H54 (cell line): ENCODE measurements around the gene MLXIP.

Source experiments
- DNase-seq: peaks from one replicate; pipeline ENCODE4 v3.0.0; 2011; ENCODE audit warnings: low spot score, mixed read lengths; ENCODE audit not compliant: insufficient read length
- FAIRE-seq: peaks from 3 replicates; lab custom pipeline; 2011; peaks lifted over from hg19 to GRCh38; lab: Jason Lieb, UNC
- POLR2A ChIP-seq: IDR thresholded peaks from 2 replicates; pipeline ENCODE4 v1.6.1; 2011; ENCODE audit warnings: low read depth, mild to moderate bottlenecking, low read length

The MLXIP gene

DNA sequence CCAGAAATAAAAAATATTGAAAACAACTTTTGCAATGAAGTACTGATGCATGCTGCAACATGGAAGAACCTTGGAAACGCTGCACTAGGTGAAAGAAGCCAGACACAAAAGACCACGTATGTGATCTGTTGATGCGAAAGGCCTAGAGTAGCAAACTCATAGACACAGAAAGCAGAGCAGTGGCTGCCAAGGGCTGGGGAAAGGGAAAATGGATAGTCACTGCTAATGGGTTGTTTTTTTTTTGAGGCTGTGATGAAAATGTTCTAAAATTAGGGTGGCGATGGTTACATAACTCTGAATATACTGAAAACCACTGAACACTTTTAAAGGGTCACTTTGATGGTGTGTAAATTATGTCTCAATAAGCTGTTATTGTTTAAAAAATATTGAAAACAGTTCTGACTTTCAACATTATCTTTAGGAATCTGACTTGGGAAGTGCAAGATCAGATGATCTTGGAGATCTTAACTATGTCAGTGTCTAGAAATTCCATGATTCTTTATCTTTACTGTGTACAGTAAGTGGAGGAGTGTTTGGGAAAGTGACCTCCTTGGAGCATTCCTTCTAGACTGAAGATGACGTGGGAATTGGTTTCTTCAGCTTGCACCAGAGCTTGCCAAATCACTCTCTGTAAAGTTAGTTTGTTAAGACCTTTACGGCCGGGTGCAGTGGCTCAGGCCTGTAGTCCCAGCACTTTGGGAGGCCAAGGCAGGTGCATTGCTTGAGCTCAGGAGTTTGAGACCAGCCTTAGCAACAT is 12.4 kb downstream of the MLXIP start:
- no peak for TF ChIP-seq POLR2A
- DNase-seq (no peak), FAIRE-seq (no peak)

DNA sequence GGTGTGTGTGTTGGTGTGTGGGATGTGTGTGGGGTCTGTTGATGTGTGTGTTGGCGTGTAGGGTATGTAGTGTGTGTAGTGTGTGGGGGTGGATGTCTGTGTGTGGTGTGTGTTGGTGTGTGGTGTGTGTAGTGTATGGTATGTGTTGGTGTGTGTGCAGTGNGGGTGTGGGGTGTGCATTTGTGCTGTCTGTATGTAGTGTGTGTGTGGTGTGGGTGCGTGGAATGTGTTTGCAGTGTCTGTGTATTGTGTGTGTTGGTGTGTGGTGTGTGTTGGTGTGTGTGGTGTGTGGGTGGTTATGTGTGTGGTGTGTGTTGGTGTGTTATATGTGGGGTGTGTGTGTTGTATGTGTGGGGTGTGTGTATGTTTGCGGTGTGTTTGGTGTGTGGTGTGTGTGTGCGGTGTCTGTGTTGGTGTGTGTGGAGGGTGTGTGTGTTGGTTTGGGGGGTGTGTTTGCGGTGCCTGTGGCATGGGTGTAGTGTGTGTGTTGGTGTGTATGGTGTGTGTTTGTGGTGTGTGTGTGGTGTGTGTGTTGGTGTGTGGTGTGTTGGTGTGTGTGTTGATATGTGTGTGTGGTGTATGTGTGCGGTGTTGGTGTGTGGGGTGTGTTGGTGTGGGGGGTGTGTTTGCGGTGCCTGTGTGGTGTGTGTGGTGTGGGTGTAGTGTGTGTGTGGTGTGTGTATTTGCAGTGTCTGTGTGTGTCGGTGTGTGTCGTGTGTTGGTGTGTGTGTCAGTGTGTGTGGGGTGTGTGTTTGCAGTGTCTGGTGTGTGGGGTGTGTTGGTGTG is 14.7 kb downstream of the MLXIP start:
- no peak for TF ChIP-seq POLR2A
- no peak for FAIRE-seq

DNA sequence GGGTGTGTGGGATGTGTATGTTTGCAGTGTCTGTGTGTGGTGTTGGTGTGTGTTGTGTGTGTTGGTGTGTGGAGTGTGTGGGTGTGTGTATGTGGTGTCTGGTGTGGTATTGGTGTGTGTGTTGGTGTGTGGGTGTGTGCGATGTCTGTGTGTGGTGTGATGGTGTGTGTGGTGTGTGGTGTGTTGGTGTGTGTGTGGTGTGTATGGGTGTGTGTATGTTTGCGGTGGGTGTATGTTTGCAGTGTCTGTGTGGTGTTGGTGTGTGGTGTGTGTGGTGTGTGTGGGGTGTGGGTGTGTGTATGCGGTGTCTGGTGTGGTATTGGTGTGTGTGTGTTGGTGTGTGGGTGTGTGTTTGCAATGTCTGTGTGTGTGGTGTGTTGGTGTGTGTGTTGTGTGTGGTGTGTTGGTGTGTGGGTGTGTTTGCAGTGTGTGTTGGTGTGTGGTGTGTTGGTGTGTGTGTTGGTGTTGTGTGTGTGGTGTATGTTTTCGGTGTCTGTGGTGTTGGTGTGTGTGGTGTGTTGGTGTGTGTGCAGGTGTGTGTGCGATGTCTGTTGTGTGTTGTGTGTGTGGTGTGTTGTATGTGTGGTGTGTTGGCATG is 15.7 kb downstream of the MLXIP start:
- no peak for DNase-seq
- no peak for FAIRE-seq
- TF ChIP-seq POLR2A, result no peak

More for the DNA sequence above, 14.7 kb downstream of the MLXIP start:
- no peak for DNase-seq

DNA sequence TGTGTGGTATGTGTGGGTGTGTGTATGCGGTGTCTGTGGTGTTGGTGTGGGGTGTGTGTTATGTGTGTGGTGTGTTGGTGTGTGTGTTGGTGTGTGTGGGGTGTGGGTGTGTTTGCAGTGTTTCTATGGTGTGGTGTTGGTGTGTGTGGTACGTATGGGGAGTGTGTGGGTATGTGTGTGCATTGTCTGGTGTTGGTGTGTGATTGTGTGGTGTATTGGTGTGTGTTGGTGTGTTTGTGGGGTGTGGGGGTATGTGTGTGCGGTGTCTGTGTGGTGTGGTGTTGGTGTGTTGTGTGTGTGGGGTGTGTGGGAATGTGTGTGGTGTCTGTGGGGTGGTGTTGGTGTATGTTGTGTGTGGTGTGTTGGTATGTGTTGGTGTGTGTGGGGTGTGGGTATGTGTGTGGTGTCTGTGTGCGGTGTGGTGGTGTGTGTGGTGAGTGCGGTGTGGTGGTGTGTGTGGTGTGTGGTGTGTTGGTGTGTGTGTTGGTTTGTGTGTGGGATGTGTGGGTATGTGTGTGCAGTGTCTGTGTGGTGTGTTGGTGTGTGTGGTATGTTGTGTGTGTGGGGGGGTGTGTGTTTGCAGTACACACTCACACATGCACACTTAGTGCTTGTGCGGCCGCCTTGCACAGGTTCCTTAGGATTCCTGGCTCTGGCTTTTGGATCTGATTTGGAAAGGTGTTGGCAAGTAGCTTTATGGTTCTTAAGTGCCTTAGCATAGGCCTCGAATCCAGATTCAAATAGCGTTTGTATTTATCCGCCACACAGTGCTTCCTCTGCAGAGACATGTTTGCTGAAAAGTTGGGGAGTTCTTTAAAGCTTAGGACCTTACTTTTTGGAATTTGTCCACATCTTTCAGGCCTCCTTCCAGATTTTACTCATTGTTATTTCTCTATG is 16.4 kb downstream of the MLXIP start:
- DNase-seq (no peak), FAIRE-seq (no peak)
- 0 out of 2 replicates have a peak, but pooled peaks have one; percentile 17 for TF ChIP-seq POLR2A

DNA sequence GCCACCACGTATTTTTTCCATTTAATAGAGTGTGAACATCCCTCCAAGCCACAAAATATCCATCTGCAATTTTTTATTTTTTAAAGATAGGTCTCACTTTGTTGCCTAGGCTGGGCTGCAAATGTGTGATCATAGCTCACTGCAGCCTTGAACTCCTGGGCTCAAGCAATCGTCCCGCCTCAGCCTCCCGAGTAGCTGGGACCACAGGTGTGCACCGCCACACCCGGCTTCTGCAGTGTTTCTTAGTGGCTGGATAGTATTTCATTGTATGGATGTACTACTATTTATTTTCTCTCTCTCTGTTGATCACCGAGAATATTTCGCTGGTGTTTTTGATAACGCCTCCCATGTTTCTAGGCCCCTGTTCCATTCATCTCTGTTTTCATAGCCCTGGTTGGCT is 17.5 kb downstream of the MLXIP start:
- DNase-seq, result no peak
- FAIRE-seq, result no peak
- TF ChIP-seq POLR2A, result no peak

DNA sequence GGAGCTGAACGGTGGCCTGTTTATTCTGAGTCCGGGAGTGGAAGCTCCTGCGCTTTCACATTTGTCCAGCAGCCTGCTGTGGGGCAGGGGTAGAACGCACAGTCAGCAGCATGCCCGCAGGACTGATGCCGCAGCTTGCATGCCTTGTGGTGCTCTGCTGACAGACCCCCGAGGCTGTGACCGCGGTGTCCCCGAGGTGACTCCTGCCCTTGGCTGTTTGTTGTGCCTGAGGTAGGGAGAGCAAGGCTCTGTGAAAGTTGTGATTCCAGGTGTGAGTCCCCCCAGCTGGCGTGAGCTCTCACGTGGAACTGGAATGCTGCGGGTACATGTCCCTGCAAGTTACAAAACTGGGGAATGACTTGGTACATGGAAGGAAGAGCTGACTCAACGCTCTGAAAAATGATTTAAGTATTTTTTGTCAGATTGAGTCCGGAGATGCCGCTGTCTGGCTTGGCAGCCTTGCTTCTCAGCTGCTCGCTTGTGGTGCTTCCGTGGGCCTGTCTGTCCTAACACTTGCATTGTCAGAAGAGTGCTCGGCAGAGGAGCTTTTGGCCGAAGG is 18.1 kb downstream of the MLXIP start:
- TF ChIP-seq POLR2A, result no peak
- DNase-seq (no peak), FAIRE-seq (no peak)

DNA sequence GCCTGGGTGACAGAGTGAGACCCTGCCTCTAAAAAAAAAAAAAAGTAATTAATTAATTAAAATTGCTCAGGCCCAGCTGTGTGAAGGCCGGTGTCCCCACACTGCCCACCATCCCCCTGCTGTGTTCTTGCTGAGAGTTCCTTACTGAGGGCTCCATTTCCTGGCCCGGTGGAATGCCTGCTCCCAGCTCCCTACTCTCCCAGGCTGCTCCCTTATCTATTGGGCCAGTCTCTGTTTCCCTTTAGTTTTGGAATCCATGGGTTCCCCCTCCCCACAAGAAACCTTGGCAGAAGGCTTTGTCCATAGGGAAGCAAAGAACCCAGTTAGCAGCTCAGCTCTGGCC is 19.0 kb downstream of the MLXIP start:
- FAIRE-seq (no peak), DNase-seq (no peak)
- TF ChIP-seq POLR2A, result no peak

DNA sequence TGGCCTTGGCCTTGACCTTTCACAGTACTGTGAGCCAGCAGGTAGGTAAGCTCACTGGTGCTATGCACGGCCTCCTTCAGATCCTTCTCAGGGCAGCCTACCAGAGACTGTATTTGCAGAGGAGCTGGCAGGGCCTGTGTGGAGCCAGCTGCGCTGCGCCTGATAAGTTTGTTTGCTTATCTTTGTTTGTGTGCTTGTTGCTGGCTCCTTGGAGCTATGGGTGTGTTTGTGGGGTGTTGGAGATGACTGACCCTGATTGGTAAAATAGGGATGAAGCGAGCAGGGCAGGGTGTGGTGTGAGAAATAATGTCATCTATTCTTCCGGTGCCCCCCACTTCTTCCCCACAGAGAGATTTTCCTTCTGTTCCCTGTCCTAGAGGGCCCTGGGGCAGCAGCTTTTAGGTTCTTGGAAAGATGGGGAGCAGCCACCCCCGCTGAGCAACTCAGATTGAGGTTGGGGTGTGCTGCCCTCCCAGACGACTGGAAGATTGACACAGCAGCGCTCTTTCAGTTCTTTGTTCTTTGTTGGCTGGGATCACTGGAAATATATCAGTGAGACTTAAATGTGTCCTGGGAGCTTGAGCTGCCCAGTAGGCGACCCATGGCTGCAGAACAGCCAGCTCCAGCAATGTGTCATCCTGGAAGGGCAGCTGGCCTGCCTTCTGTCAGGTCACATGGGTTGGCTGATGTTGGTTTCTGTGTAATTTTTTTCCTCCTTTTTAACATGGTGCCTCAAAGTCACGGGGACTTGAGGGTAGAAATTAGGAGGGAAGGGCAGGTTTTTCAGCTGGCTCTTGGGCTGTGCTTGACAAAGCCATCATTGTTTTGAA is 19.6 kb downstream of the MLXIP start:
- DNase-seq, result peak; percentile 67
- FAIRE-seq, result peak; percentile 67
- no peak for TF ChIP-seq POLR2A

DNA sequence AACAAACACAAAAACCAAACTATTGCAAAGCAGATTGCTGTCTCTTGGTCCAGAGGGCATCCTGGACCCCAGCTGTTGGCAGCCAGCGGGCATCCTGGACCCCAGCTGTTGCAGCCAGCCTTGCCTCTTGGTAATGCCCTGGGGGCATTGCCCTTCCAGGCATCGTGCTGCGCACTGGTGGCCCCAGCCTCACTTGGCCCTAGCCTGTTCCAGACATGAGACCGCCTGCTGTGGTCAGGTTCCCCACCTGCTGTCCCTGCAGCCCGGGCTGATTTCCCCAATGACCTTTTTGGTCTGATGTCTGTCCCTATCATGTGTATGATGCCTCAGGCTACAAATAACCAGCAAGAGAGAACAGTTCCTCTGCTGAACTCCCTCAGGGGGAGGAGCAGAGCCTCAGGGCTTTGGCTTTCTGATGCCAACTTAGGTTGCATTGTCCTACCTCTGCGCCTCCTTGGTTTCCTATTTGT is 20.8 kb downstream of the MLXIP start:
- DNase-seq (no peak), FAIRE-seq (no peak)

DNA sequence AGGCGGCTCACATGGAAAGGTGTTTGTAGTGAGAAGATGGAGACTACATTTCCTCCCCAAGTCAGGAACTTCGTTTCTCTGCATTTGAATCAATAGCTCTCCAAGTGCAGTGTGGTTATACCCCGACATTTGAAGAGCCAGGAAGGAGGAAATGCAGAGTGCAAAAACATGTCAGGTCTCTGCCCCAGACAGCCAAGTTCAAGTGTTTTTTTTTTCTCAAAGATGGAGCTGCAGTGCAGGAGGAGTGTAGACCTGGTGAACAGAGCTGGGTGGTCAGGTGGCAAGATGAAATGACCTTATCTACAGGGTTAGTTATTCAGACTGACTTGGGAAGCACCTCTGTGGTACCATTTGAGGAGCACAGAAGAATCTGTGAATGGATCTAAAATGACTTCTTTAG is 21.3 kb downstream of the MLXIP start:
- no peak for TF ChIP-seq POLR2A
- DNase-seq (no peak), FAIRE-seq (no peak)

More for the DNA sequence above, 20.8 kb downstream of the MLXIP start:
- no peak for TF ChIP-seq POLR2A

DNA sequence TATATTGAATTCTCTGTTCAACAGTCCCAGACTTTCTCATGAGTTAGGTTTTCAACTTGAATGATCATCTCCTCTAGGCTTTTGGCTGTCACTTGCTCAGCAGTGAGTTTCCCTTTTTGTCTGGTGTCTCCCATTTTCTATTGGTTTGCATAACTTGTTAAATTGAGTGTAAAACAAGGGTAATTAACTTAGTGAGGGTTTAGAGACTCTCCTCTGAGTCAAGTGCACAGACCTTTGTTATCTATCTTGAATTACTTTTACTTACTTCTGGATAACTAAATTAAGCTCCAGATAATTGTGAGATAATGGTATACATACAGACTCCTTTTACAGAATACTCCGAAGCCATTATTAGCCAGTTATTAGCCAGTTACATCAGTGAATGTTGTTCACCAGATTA is 22.0 kb downstream of the MLXIP start:
- no peak for FAIRE-seq
- DNase-seq, result no peak
- TF ChIP-seq POLR2A, result no peak

DNA sequence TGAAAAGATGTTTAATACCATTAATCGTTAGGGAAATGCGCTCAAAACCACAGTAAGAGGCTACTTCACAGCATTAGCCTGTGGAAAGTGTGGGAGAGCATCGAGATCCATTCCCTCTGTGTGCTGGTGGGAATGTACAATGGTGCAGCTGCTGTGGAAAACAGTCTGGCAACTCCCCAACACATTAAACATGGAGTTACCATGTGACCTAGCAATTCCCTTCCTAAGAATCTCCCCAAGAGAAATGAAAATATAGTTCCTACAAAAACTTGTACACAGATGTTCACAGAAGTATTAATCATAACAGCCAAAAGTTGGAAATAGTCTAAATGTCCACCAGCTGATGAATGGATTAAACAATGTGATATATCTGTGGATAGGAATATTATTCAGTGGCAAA is 23.8 kb downstream of the MLXIP start:
- TF ChIP-seq POLR2A, result no peak
- FAIRE-seq, result no peak
- DNase-seq, result no peak
